Liver (tissue), 9 donors: ENCODE measurements around the gene MRPL42. TPM values are rescaled to one million over a fixed set of nuclear protein-coding genes. Genes with fewer than 3 reads are reported as not detected.

Source experiments
- DNase-seq: peaks from one replicate; pipeline ENCODE4 v3.0.0-alpha.2; 2017; ENCODE audit warnings: low spot score
- H3K27ac ChIP-seq, 2 donors: one replicate each; pipeline ENCODE4 v1.7.0; 2013; ENCODE audit warnings: inconsistent platforms in 2 of 2, low read length in 2 of 2, control low read depth in 1 of 2, low read depth in 1 of 2, mild to moderate bottlenecking in 1 of 2
- H3K27me3 ChIP-seq, 4 donors: one replicate each; pipeline versions ENCODE4 v1.6.1 to v1.7.0; 2013; ENCODE audit warnings: low read length in 3 of 4, inconsistent platforms in 1 of 4, mild to moderate bottlenecking in 1 of 4, moderate library complexity in 1 of 4; ENCODE audit not compliant: control insufficient read depth in 4 of 4, insufficient read depth in 4 of 4
- H3K36me3 ChIP-seq, 4 donors: one replicate each; pipeline versions ENCODE4 v1.6.1 to v1.7.0; 2013; ENCODE audit warnings: low read length in 3 of 4, mild to moderate bottlenecking in 3 of 4, low read depth in 1 of 4, moderate library complexity in 1 of 4; ENCODE audit not compliant: control insufficient read depth in 4 of 4, insufficient read depth in 3 of 4
- H3K4me1 ChIP-seq, 4 donors: one replicate each; pipeline versions ENCODE4 v1.6.1 to v1.7.0; 2013; ENCODE audit warnings: low read length in 3 of 4, mild to moderate bottlenecking in 3 of 4, moderate library complexity in 1 of 4; ENCODE audit not compliant: control insufficient read depth in 4 of 4, insufficient read depth in 4 of 4
- H3K4me3 ChIP-seq, 3 donors: one replicate each; pipeline versions ENCODE4 v1.6.1 to v1.7.0; 2013; ENCODE audit warnings: low read length in 3 of 3, control low read depth in 1 of 3, low read depth in 1 of 3, mild to moderate bottlenecking in 1 of 3
- H3K9ac ChIP-seq, 2 donors: one replicate each; pipeline ENCODE4 v1.7.0; 2013; ENCODE audit warnings: low read length in 2 of 2, mild to moderate bottlenecking in 2 of 2, moderate library complexity in 2 of 2, control low read depth in 1 of 2, low read depth in 1 of 2
- H3K9me3 ChIP-seq, 4 donors: one replicate each; pipeline versions ENCODE4 v1.6.1 to v1.7.0; 2013; ENCODE audit warnings: low read length in 3 of 4; ENCODE audit not compliant: control insufficient read depth in 4 of 4
- EGR1 ChIP-seq, 2 donors: IDR thresholded peaks; 2 replicates each; pipeline ENCODE4 v1.6.1; 2016 to 2018; ENCODE audit warnings: antibody characterized with exemption in 2 of 2, low read depth in 2 of 2
- FOXA1 ChIP-seq: IDR thresholded peaks from 2 replicates; pipeline ENCODE4 v1.6.1; 2016; ENCODE audit warnings: antibody characterized with exemption
- FOXA2 ChIP-seq: IDR thresholded peaks from 2 replicates; pipeline ENCODE4 v1.6.1; 2016; ENCODE audit warnings: antibody characterized with exemption
- HNF4A ChIP-seq, 2 donors: conservative IDR thresholded peaks; 2 replicates each; pipeline ENCODE4 v1.6.1; 2016; ENCODE audit warnings: antibody characterized with exemption in 2 of 2, mild to moderate bottlenecking in 2 of 2
- HNF4G ChIP-seq: IDR thresholded peaks from 2 replicates; pipeline ENCODE4 v1.6.1; 2016; ENCODE audit warnings: antibody characterized with exemption
- JUND ChIP-seq, 2 donors: IDR thresholded peaks; 2 replicates each; pipeline ENCODE4 v1.6.1; 2016; ENCODE audit warnings: antibody characterized with exemption in 2 of 2
- MAX ChIP-seq: IDR thresholded peaks from 2 replicates; pipeline ENCODE4 v1.6.1; 2016; ENCODE audit warnings: antibody characterized with exemption
- NR2F2 ChIP-seq: IDR thresholded peaks from 2 replicates; pipeline ENCODE4 v1.6.1; 2016; ENCODE audit warnings: antibody characterized with exemption
- RAD21 ChIP-seq, 2 donors: IDR thresholded peaks; 2 replicates each; pipeline ENCODE4 v1.6.1; 2016; ENCODE audit warnings: antibody characterized with exemption in 2 of 2, mild to moderate bottlenecking in 2 of 2
- REST ChIP-seq: IDR thresholded peaks from 2 replicates; pipeline ENCODE4 v1.6.1; 2016; ENCODE audit warnings: antibody characterized with exemption, mild to moderate bottlenecking
- RXRA ChIP-seq, 2 donors: IDR thresholded peaks; 2 replicates each; pipeline ENCODE4 v1.6.1; 2017 to 2018; ENCODE audit warnings: antibody characterized with exemption in 2 of 2, mild to moderate bottlenecking in 1 of 2
- SP1 ChIP-seq: IDR thresholded peaks from 2 replicates; pipeline ENCODE4 v1.6.1; 2018; ENCODE audit warnings: antibody characterized with exemption, mild to moderate bottlenecking
- TAF1 ChIP-seq: conservative IDR thresholded peaks from 2 replicates; pipeline ENCODE4 v1.6.1; 2016; ENCODE audit warnings: antibody characterized with exemption, mild to moderate bottlenecking
- YY1 ChIP-seq: IDR thresholded peaks from 2 replicates; pipeline ENCODE4 v1.6.1; 2016; ENCODE audit warnings: antibody characterized with exemption, mild to moderate bottlenecking
- WGBS: extraction: QIAGEN DNeasy Blood & Tissue Kit; methylation state at CpG from one replicate; pipeline ENCODE4 v1.1.7; 2013; 5-methylcytosine and 5-hydroxymethylcytosine counted together
- polyA plus RNA-seq, 2 donors: library from polyadenylated mRNA; stranded (reverse) in 1 of 2; unstranded in 1 of 2; fragments of 200-250 nt in 1 of 2; fragments of >200 nt in 1 of 2; fragmentation: Nextera tagmentation in 1 of 2; extraction: Ambion mirVana in 1 of 2; gene quantifications; one replicate each; pipeline versions ENCODE4 v1.2.1 to v1.2.3, GENCODE V29; 2013 to 2015
- total RNA-seq, 2 donors: library from RNA; depleted of rRNA; stranded (reverse); fragments of >200 nt; gene quantifications; one replicate each; pipeline ENCODE4 v1.2.3, GENCODE V29; 2014
- TF ChIP-seq, protein P1 (sequence below): IDR thresholded peaks from 2 replicates; pipeline ENCODE4 v1.6.1; 2016; ENCODE audit warnings: antibody characterized with exemption
- TF ChIP-seq, protein P2 (sequence below): fragments of 150-350 bp; IDR thresholded peaks from 2 replicates; pipeline ENCODE4 v1.5.1; 2017; ENCODE audit warnings: improper control_type of control experiment, low read depth, low read length; ENCODE audit not compliant: missing input control
- TF ChIP-seq, protein P3 (sequence below): IDR thresholded peaks from 2 replicates; pipeline ENCODE4 v1.6.1; 2016; ENCODE audit warnings: antibody characterized with exemption
- donor health status: healthy.
- donor health status: healthy.
- donor health status: healthy.
- donor health status: healthy.
- donor health status: healthy.

The MRPL42 gene
- total and polyA plus RNA-seq, 4 donors = 20.4 to 38.8 (median 33.3) TPM

DNA sequence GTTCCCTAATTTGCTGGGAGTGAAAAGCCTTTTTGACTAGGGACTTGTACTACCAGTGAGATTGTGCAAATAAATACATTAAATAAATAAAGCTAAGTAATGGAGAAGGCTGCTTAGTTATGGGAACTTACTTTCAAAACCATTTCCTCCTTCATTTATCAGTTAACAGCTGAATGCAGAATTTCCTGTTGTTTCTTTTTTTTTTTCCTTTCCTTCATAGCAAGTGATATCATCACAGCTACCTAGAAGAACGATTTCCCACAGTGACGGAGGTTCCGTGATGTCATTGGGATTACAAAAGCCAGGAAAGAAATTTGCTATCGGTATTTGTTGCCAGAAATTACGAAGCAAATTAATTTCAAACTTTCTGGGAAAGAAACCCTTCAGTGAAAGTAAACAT is 63.0 kb downstream of the MRPL42 start:
- no peaks in the 10 kb centered on the region for H3K4me1 ChIP-seq
- no peak for TF ChIP-seq FOXA2
- no peak for TF ChIP-seq YY1
- no peak for TF ChIP-seq TAF1
- TF ChIP-seq REST = no peak
- no peak for TF ChIP-seq NR2F2
- TF ChIP-seq HNF4A (conservative IDR thresholded peaks at IDR 0.05) = no peak
- no peak overlapping the region for H3K27ac ChIP-seq
- no peak overlapping the region for H3K9ac ChIP-seq
- 72% methylated on average over 5 of the region's 5 CpGs for WGBS
- H3K27me3 ChIP-seq = no peaks in the 10 kb centered on the region
- H3K9me3 ChIP-seq = no peaks in the 10 kb centered on the region
- no peak for DNase-seq
- H3K4me3 ChIP-seq = no peak overlapping the region
- H3K36me3 ChIP-seq = no peaks in the 10 kb centered on the region

- H3K9ac ChIP-seq = no peak overlapping the region
- WGBS = 96% methylated on average over 5 of the region's 5 CpGs
- TF ChIP-seq REST (no peak), YY1 (no peak), SP1 (no peak), RAD21 (IDR thresholded peaks at IDR 0.05) (no peak), FOXA1 (no peak), HNF4A (conservative IDR thresholded peaks at IDR 0.05) (no peak), EGR1 (IDR thresholded peaks at IDR 0.05; ENCODE audit: low read depth in 2 of 2) (no peak), TAF1 (no peak), FOXA2 (no peak), RXRA (IDR thresholded peaks at IDR 0.05) (no peak), JUND (IDR thresholded peaks at IDR 0.05) (no peak), MAX (no peak), HNF4G (no peak)
- TF ChIP-seq, protein P1, sequence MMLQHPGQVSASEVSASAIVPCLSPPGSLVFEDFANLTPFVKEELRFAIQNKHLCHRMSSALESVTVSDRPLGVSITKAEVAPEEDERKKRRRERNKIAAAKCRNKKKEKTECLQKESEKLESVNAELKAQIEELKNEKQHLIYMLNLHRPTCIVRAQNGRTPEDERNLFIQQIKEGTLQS = no peak
- TF ChIP-seq, protein P2, sequence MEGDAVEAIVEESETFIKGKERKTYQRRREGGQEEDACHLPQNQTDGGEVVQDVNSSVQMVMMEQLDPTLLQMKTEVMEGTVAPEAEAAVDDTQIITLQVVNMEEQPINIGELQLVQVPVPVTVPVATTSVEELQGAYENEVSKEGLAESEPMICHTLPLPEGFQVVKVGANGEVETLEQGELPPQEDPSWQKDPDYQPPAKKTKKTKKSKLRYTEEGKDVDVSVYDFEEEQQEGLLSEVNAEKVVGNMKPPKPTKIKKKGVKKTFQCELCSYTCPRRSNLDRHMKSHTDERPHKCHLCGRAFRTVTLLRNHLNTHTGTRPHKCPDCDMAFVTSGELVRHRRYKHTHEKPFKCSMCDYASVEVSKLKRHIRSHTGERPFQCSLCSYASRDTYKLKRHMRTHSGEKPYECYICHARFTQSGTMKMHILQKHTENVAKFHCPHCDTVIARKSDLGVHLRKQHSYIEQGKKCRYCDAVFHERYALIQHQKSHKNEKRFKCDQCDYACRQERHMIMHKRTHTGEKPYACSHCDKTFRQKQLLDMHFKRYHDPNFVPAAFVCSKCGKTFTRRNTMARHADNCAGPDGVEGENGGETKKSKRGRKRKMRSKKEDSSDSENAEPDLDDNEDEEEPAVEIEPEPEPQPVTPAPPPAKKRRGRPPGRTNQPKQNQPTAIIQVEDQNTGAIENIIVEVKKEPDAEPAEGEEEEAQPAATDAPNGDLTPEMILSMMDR = no peak
- TF ChIP-seq, protein P3, sequence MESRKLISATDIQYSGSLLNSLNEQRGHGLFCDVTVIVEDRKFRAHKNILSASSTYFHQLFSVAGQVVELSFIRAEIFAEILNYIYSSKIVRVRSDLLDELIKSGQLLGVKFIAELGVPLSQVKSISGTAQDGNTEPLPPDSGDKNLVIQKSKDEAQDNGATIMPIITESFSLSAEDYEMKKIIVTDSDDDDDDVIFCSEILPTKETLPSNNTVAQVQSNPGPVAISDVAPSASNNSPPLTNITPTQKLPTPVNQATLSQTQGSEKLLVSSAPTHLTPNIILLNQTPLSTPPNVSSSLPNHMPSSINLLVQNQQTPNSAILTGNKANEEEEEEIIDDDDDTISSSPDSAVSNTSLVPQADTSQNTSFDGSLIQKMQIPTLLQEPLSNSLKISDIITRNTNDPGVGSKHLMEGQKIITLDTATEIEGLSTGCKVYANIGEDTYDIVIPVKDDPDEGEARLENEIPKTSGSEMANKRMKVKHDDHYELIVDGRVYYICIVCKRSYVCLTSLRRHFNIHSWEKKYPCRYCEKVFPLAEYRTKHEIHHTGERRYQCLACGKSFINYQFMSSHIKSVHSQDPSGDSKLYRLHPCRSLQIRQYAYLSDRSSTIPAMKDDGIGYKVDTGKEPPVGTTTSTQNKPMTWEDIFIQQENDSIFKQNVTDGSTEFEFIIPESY = no peak
- no peaks in the 10 kb centered on the region for H3K4me1 ChIP-seq
- no peak overlapping the region for H3K27ac ChIP-seq
- H3K4me3 ChIP-seq = no peak overlapping the region
- no peaks in the 10 kb centered on the region for H3K36me3 ChIP-seq
- H3K27me3 ChIP-seq = no peaks in the 10 kb centered on the region
- no peaks in the 10 kb centered on the region for H3K9me3 ChIP-seq
- DNase-seq = no peak
Measured at GRCh38 chr12:93533310-93533709, 66.0 kb downstream of the MRPL42 start.
